ENCODE measurements around the gene WDR70. TPM values are rescaled to one million over a fixed set of nuclear protein-coding genes. Genes with fewer than 3 reads are reported as not detected.

WDR70 gene
- total and polyA plus RNA-seq, 4 donors = 4.0 to 17.7 (median 14.5) TPM

DNA sequence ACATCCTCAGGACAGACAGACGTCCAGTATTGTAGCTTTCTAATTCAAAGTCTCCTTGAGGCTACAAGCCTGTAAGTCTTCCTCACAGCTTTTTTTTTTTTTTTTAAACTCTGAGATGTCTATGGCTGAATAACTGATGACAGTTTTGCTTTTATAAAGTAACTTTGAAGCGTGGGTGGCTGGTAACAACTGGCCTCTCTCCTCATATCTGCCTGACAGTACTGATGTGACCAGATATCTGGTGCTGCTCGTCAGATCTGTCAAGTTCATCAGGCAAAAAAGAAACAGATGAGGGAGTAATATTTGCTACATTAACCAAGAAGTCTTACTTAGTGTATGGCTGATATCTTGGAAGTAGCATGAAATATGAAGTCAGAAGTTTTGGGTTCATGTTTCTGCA, 388.1 kb downstream of the WDR70 start:
- peaks cover 8 to 53% (median 42%) of the 10 kb centered on the region in 4 donors for H3K4me1 ChIP-seq (ENCODE audit: control insufficient read depth in 4 of 4, insufficient read depth in 4 of 4, low read length in 3 of 4)
- H3K9me3 ChIP-seq (ENCODE audit: control insufficient read depth in 4 of 4, low read length in 3 of 4) = no peaks in the 10 kb centered on the region
- no peak for DNase-seq (ENCODE audit: low spot score)
- H3K36me3 ChIP-seq (ENCODE audit: control insufficient read depth in 4 of 4, insufficient read depth in 3 of 4, low read depth in 1 of 4, low read length in 3 of 4) = no peaks in the 10 kb centered on the region
- no peak overlapping the region for H3K9ac ChIP-seq (ENCODE audit: low read depth in 1 of 2, low read length in 2 of 2)
- H3K4me3 ChIP-seq (ENCODE audit: low read depth in 1 of 3, low read length in 3 of 3) = no peak overlapping the region
- WGBS = 88% methylated on average over 3 of the region's 3 CpGs
- H3K27me3 ChIP-seq (ENCODE audit: control insufficient read depth in 4 of 4, insufficient read depth in 4 of 4, low read length in 3 of 4) = no peaks in the 10 kb centered on the region
- TF ChIP-seq, protein P1, sequence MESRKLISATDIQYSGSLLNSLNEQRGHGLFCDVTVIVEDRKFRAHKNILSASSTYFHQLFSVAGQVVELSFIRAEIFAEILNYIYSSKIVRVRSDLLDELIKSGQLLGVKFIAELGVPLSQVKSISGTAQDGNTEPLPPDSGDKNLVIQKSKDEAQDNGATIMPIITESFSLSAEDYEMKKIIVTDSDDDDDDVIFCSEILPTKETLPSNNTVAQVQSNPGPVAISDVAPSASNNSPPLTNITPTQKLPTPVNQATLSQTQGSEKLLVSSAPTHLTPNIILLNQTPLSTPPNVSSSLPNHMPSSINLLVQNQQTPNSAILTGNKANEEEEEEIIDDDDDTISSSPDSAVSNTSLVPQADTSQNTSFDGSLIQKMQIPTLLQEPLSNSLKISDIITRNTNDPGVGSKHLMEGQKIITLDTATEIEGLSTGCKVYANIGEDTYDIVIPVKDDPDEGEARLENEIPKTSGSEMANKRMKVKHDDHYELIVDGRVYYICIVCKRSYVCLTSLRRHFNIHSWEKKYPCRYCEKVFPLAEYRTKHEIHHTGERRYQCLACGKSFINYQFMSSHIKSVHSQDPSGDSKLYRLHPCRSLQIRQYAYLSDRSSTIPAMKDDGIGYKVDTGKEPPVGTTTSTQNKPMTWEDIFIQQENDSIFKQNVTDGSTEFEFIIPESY (IDR thresholded peaks at IDR 0.05) = no peak
- no peak for TF ChIP-seq NR2F2 (IDR thresholded peaks at IDR 0.05)
- no peak for TF ChIP-seq FOXA1 (IDR thresholded peaks at IDR 0.05)
- no peak for TF ChIP-seq CTCF (IDR thresholded peaks at IDR 0.05; ENCODE audit: low read depth, low read length, missing input control)
- TF ChIP-seq YY1 (IDR thresholded peaks at IDR 0.05) = no peak
- no peak for TF ChIP-seq REST (IDR thresholded peaks at IDR 0.05)
- no peak for TF ChIP-seq HNF4A (conservative IDR thresholded peaks at IDR 0.05)
- no peak for TF ChIP-seq MAX (IDR thresholded peaks at IDR 0.05)
- no peak for TF ChIP-seq EGR1 (IDR thresholded peaks at IDR 0.05; ENCODE audit: low read depth in 2 of 2)
- TF ChIP-seq JUND (IDR thresholded peaks at IDR 0.05) = no peak
- TF ChIP-seq GABPA (IDR thresholded peaks at IDR 0.05 in 1 of 2, conservative IDR thresholded peaks at IDR 0.05 in 1 of 2) = no peak
- no peak for TF ChIP-seq RAD21 (IDR thresholded peaks at IDR 0.05)
- TF ChIP-seq FOXA2 (IDR thresholded peaks at IDR 0.05) = no peak
- TF ChIP-seq SP1 (IDR thresholded peaks at IDR 0.05) = no peak
- no peak for TF ChIP-seq RXRA (IDR thresholded peaks at IDR 0.05)
- no peak for TF ChIP-seq TAF1 (conservative IDR thresholded peaks at IDR 0.05)
- TF ChIP-seq HNF4G (IDR thresholded peaks at IDR 0.05) = no peak
- TF ChIP-seq ATF3 (IDR thresholded peaks at IDR 0.05) = no peak
- H3K27ac ChIP-seq (ENCODE audit: low read depth in 1 of 2, low read length in 2 of 2) = no peak overlapping the region

Measured in liver (tissue), 9 donors.